Spleen (tissue), 11 donors: ENCODE measurements around the gene GYPC. TPM values are rescaled to one million over a fixed set of nuclear protein-coding genes. Genes with fewer than 3 reads are reported as not detected.

Experiments
- DNase-seq: peaks from one replicate; pipeline ENCODE4 v3.0.0-alpha.2; 2020
- H3K27ac ChIP-seq, 8 donors: fragments of 200-600 bp; sonication (generic) in 7 of 8; 1 replicate in 4 of 8; 2 replicates in 4 of 8; pipeline versions ENCODE4 v1.5.0 to v1.8.0; 2016 to 2021; ENCODE audit warnings: inconsistent platforms in 4 of 8, mild to moderate bottlenecking in 4 of 8, moderate library complexity in 1 of 8
- H3K27me3 ChIP-seq, 7 donors: fragments of 200-600 bp; sonication (generic) in 6 of 7; replicated peaks in 1 of 7; 1 replicate in 4 of 7; 2 replicates in 3 of 7; pipeline versions ENCODE4 v1.5.0 to v1.8.0; 2016 to 2021; ENCODE audit warnings: inconsistent platforms in 3 of 7, mild to moderate bottlenecking in 1 of 7
- H3K36me3 ChIP-seq, 6 donors: fragments of 200-600 bp; sonication (generic) in 5 of 6; 1 replicate in 4 of 6; 2 replicates in 2 of 6; pipeline versions ENCODE4 v1.5.0 to v1.8.0; 2016 to 2021; ENCODE audit warnings: inconsistent platforms in 2 of 6
- H3K4me1 ChIP-seq, 6 donors: fragments of 200-600 bp; sonication (generic) in 5 of 6; 1 replicate in 3 of 6; 2 replicates in 3 of 6; pipeline versions ENCODE4 v1.5.0 to v1.8.0; 2016 to 2021; ENCODE audit warnings: inconsistent platforms in 3 of 6
- H3K4me3 ChIP-seq, 8 donors: fragments of 200-600 bp; sonication (generic) in 7 of 8; 1 replicate in 4 of 8; 2 replicates in 4 of 8; pipeline versions ENCODE4 v1.5.0 to v1.8.0; 2016 to 2021; ENCODE audit warnings: inconsistent platforms in 4 of 8, mild to moderate bottlenecking in 4 of 8, moderate library complexity in 2 of 8
- H3K9me3 ChIP-seq, 8 donors: fragments of 200-600 bp; sonication (generic) in 7 of 8; 1 replicate in 4 of 8; 2 replicates in 4 of 8; pipeline versions ENCODE4 v1.5.0 to v1.8.0; 2016 to 2021; ENCODE audit warnings: inconsistent platforms in 4 of 8
- CTCF ChIP-seq, 11 experiments: fragments of 200-600 bp in 7 of 11; fragments of 450-650 bp in 4 of 11; sonication (generic) in 4 of 11; IDR thresholded peaks in 8 of 11; conservative IDR thresholded peaks in 3 of 11; 1 replicate in 7 of 11; 2 replicates in 4 of 11; pipeline versions ENCODE4 v1.4.0 to v1.8.0; 2016 to 2021; ENCODE audit warnings: antibody characterized with exemption in 11 of 11, inconsistent platforms in 4 of 11, mild to moderate bottlenecking in 1 of 11
- POLR2A ChIP-seq, 3 donors: fragments of 450-650 bp; IDR thresholded peaks; one replicate each; pipeline ENCODE4 v1.5.1; 2017; ENCODE audit warnings: antibody characterized with exemption in 3 of 3, mild to moderate bottlenecking in 1 of 3
- POLR2AphosphoS5 ChIP-seq, 3 donors: sonication (generic); formaldehyde crosslinking; IDR thresholded peaks; one replicate each; pipeline ENCODE4 v1.5.1; 2017; ENCODE audit warnings: antibody characterized with exemption in 3 of 3
- WGBS, 5 donors: extraction: QIAGEN DNeasy Blood & Tissue Kit in 3 of 5; methylation state at CpG; one replicate each; pipeline versions ENCODE4 v1.1.5 to v1.1.7; 2013 to 2018; 5-methylcytosine and 5-hydroxymethylcytosine counted together
- intact Hi-C: fragments of 100-400 bp; cut with DNase I; formaldehyde crosslinking; loops from one replicate; pipeline ENCODE4 v1.15.0; 2023; ENCODE audit warnings: low total_unique reads
- polyA plus RNA-seq, 3 donors: library from polyadenylated mRNA; stranded (reverse); fragments of 200-250 nt; gene quantifications; one replicate each; pipeline ENCODE4 v1.2.1, GENCODE V29; 2013
- total RNA-seq, 7 donors: library from RNA; depleted of rRNA in 3 of 7; stranded (reverse); fragments of >200 nt in 3 of 7; fragmentation: NEBNext Ultra II Directional in 4 of 7; extraction: Animal tissue kit (Norgen Biotek cat#: 25700) in 4 of 7; gene quantifications; one replicate each; pipeline versions ENCODE4 v1.1.0 to v1.2.1, GENCODE V29; 2016 to 2021
- donor health status: healthy with polysubstance abuse.
- donor health status: DM: no; HTN: no; CAD: no; lungs with moderate emphysema.
- donor health status: DM: no; HTN: no; CAD: no.
- donor health status: Bipolar disorder and iron deficiency.
- donor health status: healthy.
- donor health status: DM: no; HTN: no; CAD: no.
- donor health status: DM: yes; HTN: yes; CAD: no.

GYPC gene
- total and polyA plus RNA-seq, 10 donors = 86.6 to 202 (median 153) TPM

- intact Hi-C loops = no loop called here
- 50 to 66% (median 58%) methylated on average over 4 of the region's 4 CpGs for WGBS, 5 donors
- no peak for DNase-seq
- H3K36me3 ChIP-seq = no peaks in the 10 kb centered on the region
- H3K27me3 ChIP-seq = no peaks in the 10 kb centered on the region
- TF ChIP-seq POLR2AphosphoS5 (IDR thresholded peaks at IDR 0.05) = peak in 1 of 3 donors; percentile 55
- TF ChIP-seq POLR2A (IDR thresholded peaks at IDR 0.05) = no peak
- peak overlapping the region in 3 of 8 donors; percentile 47 to 56 (median 47) for H3K27ac ChIP-seq
- H3K4me3 ChIP-seq = no peak overlapping the region
- H3K9me3 ChIP-seq = peaks cover 0 to 13% (median 6%) of the 10 kb centered on the region in 8 donors
- H3K4me1 ChIP-seq = peaks cover 0 to 17% (median 5%) of the 10 kb centered on the region in 6 donors
These were observed 63.9 kb downstream of the GYPC start for GRCh38 chr2:126719833-126720351.

- WGBS, 5 donors = 88 to 98% (median 96%) methylated on average over 2 of the region's 2 CpGs
- Histone ChIP-seq H3K27me3 (no peaks in the 10 kb centered on the region), H3K36me3 (no peaks in the 10 kb centered on the region), H3K27ac (peak overlapping the region in 3 of 8 donors; percentile 47 to 56 (median 47)), H3K4me1 (peaks cover 0 to 17% (median 5%) of the 10 kb centered on the region in 6 donors), H3K9me3 (peaks cover 4 to 20% (median 13%) of the 10 kb centered on the region in 8 donors), H3K4me3 (no peak overlapping the region)
- intact Hi-C loops = no loop called here
- TF ChIP-seq CTCF (IDR thresholded peaks at IDR 0.05 in 8 of 11, conservative IDR thresholded peaks at IDR 0.05 in 3 of 11) (no peak), POLR2A (IDR thresholded peaks at IDR 0.05) (no peak)
- DNase-seq = no peak
These were observed 64.7 kb downstream of the GYPC start for GRCh38 chr2:126720638-126721037.

- H3K27me3 ChIP-seq = no peaks in the 10 kb centered on the region
- TF ChIP-seq POLR2AphosphoS5 (IDR thresholded peaks at IDR 0.05) = no peak
- TF ChIP-seq POLR2A (IDR thresholded peaks at IDR 0.05) = no peak
- TF ChIP-seq CTCF (IDR thresholded peaks at IDR 0.05 in 8 of 11, conservative IDR thresholded peaks at IDR 0.05 in 3 of 11) = no peak
- no peak overlapping the region for H3K27ac ChIP-seq
- WGBS, 5 donors = 74 to 88% (median 78%) methylated on average over 2 of the region's 2 CpGs
- peaks cover 4 to 31% (median 22%) of the 10 kb centered on the region in 8 donors for H3K9me3 ChIP-seq
- DNase-seq = no peak
- peaks cover 0 to 17% (median 5%) of the 10 kb centered on the region in 6 donors for H3K4me1 ChIP-seq
- H3K4me3 ChIP-seq = no peak overlapping the region
- H3K36me3 ChIP-seq = no peaks in the 10 kb centered on the region
- intact Hi-C loops = no loop called here
These were observed 66.1 kb downstream of the GYPC start for GRCh38 chr2:126722081-126722480.

- Histone ChIP-seq H3K36me3 (no peaks in the 10 kb centered on the region), H3K9me3 (peaks cover 4 to 31% (median 22%) of the 10 kb centered on the region in 8 donors), H3K27me3 (no peaks in the 10 kb centered on the region), H3K27ac (no peak overlapping the region), H3K4me3 (no peak overlapping the region), H3K4me1 (peaks cover 0 to 17% (median 5%) of the 10 kb centered on the region in 6 donors)
- no peak for DNase-seq
- intact Hi-C loops = no loop called here
- TF ChIP-seq POLR2AphosphoS5 (IDR thresholded peaks at IDR 0.05) = no peak
- TF ChIP-seq POLR2A (IDR thresholded peaks at IDR 0.05) = no peak
- TF ChIP-seq CTCF (IDR thresholded peaks at IDR 0.05 in 8 of 11, conservative IDR thresholded peaks at IDR 0.05 in 3 of 11) = no peak
- 53 to 87% (median 73%) methylated on average over 4 of the region's 4 CpGs for WGBS, 5 donors
These were observed 66.6 kb downstream of the GYPC start for GRCh38 chr2:126722546-126722945.
